NCI-H82 treated with DMSO at 0.1 percent for 48 hours (cell line): ENCODE data around the gene NUCB1.

Experiments
- DNase-seq: peaks from one replicate; lab custom pipeline; 2025; ENCODE audit not compliant: unreplicated experiment; lab: John Stamatoyannopoulos, UW

Gene NUCB1

GRCh38 chr19:48961673-48962028 is 61.5 kb downstream of the NUCB1 start:
- no peak for DNase-seq

- DNase-seq = no peak
Measured at GRCh38 chr19:48962029-48962848, 62.1 kb downstream of the NUCB1 start.

- DNase-seq = no peak
Measured at GRCh38 chr19:48962849-48963165, 62.7 kb downstream of the NUCB1 start.

GRCh38 chr19:48963371-48964204 is 63.5 kb downstream of the NUCB1 start:
- no peak for DNase-seq

GRCh38 chr19:48964205-48965039 is 64.3 kb downstream of the NUCB1 start:
- no peak for DNase-seq

- DNase-seq = peak; percentile 90
Measured at GRCh38 chr19:48965040-48965805, 65.1 kb downstream of the NUCB1 start, which contains the start of gene FTL. Gene FTL, plus strand, starts transcription at chr19:48965309. Its CDS starts 199 bp downstream, at chr19:48965508.

GRCh38 chr19:48965806-48966540 is 65.9 kb downstream of the NUCB1 start:
- peak; percentile 71 for DNase-seq

GRCh38 chr19:48966541-48967345 is 66.6 kb downstream of the NUCB1 start:
- no peak for DNase-seq

GRCh38 chr19:48967346-48968178 is 67.5 kb downstream of the NUCB1 start:
- no peak for DNase-seq

- DNase-seq = no peak
Measured at GRCh38 chr19:48968179-48968661, 68.1 kb downstream of the NUCB1 start.

- DNase-seq = no peak
Measured at GRCh38 chr19:48968813-48969218, 68.7 kb downstream of the NUCB1 start.

- DNase-seq = peak; percentile 51
Measured at GRCh38 chr19:48969276-48970138, 69.4 kb downstream of the NUCB1 start.

GRCh38 chr19:48970139-48970766 is 70.1 kb downstream of the NUCB1 start:
- DNase-seq = no peak

- peak; percentile 62 for DNase-seq
Measured at GRCh38 chr19:48970923-48971395, 70.8 kb downstream of the NUCB1 start.
